ENCODE measurements around the gene VPS41. TPM values are rescaled to one million over a fixed set of nuclear protein-coding genes. Genes with fewer than 3 reads are reported as not detected.

Gene VPS41
- polyA plus RNA-seq, 1 of the 3 experiments (the other 2 are of a cell fraction): 20.4 TPM

DNA sequence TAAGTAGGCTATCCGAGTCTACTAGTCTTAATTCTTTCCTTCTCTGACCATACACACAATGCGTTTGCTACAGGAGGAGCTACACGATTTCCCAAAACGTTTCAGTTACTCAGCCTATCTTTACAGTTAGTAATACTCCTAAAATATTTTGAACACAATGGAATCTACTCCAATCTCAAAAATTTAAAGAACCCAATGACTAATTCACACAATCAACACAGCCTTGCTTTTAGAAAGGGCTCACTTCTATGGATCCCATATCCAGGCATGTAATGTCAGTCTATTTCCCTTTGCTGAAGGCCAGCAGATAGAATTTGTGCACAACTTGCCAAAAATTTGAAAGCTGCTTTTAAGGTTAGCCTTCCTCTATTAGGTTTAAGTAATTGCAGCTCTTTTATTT is 107.2 kb downstream of the VPS41 start:
- CTCF ChIA-PET: interaction anchor here (0.8 to 1.0 kb wide), 2 partner anchors 8 to 652 kb away, joined by 3 read pairs; no protein-coding TSS in a partner anchor
- DNase-seq: no peak

More for the DNA sequence above, 107.2 kb downstream of the VPS41 start:
- Histone ChIP-seq H3K36me3 (replicated peaks in 1 of 2; ENCODE audit: control insufficient read depth in 1 of 2, insufficient read depth in 2 of 2, low read length in 1 of 2) (peaks cover 0 to 7% of the 10 kb centered on the region in 2 experiments), H3K4me1 (ENCODE audit: control insufficient read depth in 1 of 2, insufficient read depth in 2 of 2, low read depth in 1 of 2, low read length in 1 of 2) (no peaks in the 10 kb centered on the region; a peak in 1 of 4 replicates), H2AFZ (ENCODE audit: low read depth) (no peak overlapping the region), H3K9me2 (no peaks in the 10 kb centered on the region), H4K20me1 (ENCODE audit: insufficient read depth) (no peaks in the 10 kb centered on the region), H3F3A (replicated peaks; ENCODE audit: insufficient read depth) (no peaks in the 10 kb centered on the region), H3K79me2 (ENCODE audit: insufficient read depth) (no peaks in the 10 kb centered on the region), H3K27me3 (ENCODE audit: insufficient read depth) (no peaks in the 10 kb centered on the region), H3K4me2 (no peak overlapping the region), H3K9ac (no peak overlapping the region), H3K9me3 (no peaks in the 10 kb centered on the region), H3K4me3 (ENCODE audit: low read depth in 2 of 2, low read length in 1 of 2) (no peak overlapping the region), H3K27ac (ENCODE audit: low read depth in 2 of 2, low read length in 1 of 2) (no peak overlapping the region)
- POLR2A ChIA-PET: no interaction called here
- 63% methylated on average over 4 of the region's 4 CpGs for WGBS (ENCODE audit: low lambda C conversion rate)
- TF ChIP-seq POLR2AphosphoS5 (IDR thresholded peaks at IDR 0.05; ENCODE audit: low read depth, low read length) (no peak), FOXM1 (IDR thresholded peaks at IDR 0.05; ENCODE audit: low read depth) (no peak), GABPA (IDR thresholded peaks at IDR 0.05; ENCODE audit: low read depth) (no peak), ZBTB33 (IDR thresholded peaks at IDR 0.05; ENCODE audit: borderline replicate concordance, low read depth) (no peak), GATA2 (CRISPR knock-in tag; IDR thresholded peaks at IDR 0.05) (no peak), RXRA (IDR thresholded peaks at IDR 0.05; ENCODE audit: borderline replicate concordance, low read depth) (no peak), TCF12 (IDR thresholded peaks at IDR 0.05) (no peak), EP300 (IDR thresholded peaks at IDR 0.05; ENCODE audit: borderline replicate concordance in 1 of 2, low read depth in 1 of 2, low read length in 1 of 2) (no peak), MEF2A (IDR thresholded peaks at IDR 0.05; ENCODE audit: borderline replicate concordance, low read depth) (no peak), USF2 (IDR thresholded peaks at IDR 0.05; ENCODE audit: borderline replicate concordance, low read depth, low read length) (no peak), SMC3 (IDR thresholded peaks at IDR 0.05; ENCODE audit: low read depth, low read length) (no peak), TAF1 (IDR thresholded peaks at IDR 0.05; ENCODE audit: borderline replicate concordance, low read depth, low read length) (no peak), RCOR1 (IDR thresholded peaks at IDR 0.05; ENCODE audit: low read length) (no peak), YY1 (IDR thresholded peaks at IDR 0.05; ENCODE audit: low read depth) (no peak)
- TF ChIP-seq, protein P1, sequence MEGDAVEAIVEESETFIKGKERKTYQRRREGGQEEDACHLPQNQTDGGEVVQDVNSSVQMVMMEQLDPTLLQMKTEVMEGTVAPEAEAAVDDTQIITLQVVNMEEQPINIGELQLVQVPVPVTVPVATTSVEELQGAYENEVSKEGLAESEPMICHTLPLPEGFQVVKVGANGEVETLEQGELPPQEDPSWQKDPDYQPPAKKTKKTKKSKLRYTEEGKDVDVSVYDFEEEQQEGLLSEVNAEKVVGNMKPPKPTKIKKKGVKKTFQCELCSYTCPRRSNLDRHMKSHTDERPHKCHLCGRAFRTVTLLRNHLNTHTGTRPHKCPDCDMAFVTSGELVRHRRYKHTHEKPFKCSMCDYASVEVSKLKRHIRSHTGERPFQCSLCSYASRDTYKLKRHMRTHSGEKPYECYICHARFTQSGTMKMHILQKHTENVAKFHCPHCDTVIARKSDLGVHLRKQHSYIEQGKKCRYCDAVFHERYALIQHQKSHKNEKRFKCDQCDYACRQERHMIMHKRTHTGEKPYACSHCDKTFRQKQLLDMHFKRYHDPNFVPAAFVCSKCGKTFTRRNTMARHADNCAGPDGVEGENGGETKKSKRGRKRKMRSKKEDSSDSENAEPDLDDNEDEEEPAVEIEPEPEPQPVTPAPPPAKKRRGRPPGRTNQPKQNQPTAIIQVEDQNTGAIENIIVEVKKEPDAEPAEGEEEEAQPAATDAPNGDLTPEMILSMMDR (IDR thresholded peaks at IDR 0.05): no peak
- TF ChIP-seq, protein P2, sequence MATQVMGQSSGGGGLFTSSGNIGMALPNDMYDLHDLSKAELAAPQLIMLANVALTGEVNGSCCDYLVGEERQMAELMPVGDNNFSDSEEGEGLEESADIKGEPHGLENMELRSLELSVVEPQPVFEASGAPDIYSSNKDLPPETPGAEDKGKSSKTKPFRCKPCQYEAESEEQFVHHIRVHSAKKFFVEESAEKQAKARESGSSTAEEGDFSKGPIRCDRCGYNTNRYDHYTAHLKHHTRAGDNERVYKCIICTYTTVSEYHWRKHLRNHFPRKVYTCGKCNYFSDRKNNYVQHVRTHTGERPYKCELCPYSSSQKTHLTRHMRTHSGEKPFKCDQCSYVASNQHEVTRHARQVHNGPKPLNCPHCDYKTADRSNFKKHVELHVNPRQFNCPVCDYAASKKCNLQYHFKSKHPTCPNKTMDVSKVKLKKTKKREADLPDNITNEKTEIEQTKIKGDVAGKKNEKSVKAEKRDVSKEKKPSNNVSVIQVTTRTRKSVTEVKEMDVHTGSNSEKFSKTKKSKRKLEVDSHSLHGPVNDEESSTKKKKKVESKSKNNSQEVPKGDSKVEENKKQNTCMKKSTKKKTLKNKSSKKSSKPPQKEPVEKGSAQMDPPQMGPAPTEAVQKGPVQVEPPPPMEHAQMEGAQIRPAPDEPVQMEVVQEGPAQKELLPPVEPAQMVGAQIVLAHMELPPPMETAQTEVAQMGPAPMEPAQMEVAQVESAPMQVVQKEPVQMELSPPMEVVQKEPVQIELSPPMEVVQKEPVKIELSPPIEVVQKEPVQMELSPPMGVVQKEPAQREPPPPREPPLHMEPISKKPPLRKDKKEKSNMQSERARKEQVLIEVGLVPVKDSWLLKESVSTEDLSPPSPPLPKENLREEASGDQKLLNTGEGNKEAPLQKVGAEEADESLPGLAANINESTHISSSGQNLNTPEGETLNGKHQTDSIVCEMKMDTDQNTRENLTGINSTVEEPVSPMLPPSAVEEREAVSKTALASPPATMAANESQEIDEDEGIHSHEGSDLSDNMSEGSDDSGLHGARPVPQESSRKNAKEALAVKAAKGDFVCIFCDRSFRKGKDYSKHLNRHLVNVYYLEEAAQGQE (IDR thresholded peaks at IDR 0.05; ENCODE audit: low read depth, low read length): no peak
